ENCODE data around the gene ADH4.
"Not testable (repeated sequence)": the region's sequence is repeated elsewhere in the genome, so short reads cannot be mapped to it uniquely, and the experiment has no call there.

- TF ChIP-seq CTCF, POLR2A (IDR thresholded peaks at IDR 0.05): not testable (repeated sequence)
Measured at GRCh38 chr4:99189900-99190299, 45.8 kb upstream of the ADH4 start.
